Mesenteric fat pad (tissue), 1 donor: ENCODE measurements around the gene MGAT5B. TPM values are rescaled to one million over a fixed set of nuclear protein-coding genes. Genes with fewer than 3 reads are reported as not detected.

ENCODE experiments used
- DNase-seq: peaks from one replicate; pipeline ENCODE4 v3.0.0-alpha.2; 2020; ENCODE audit warnings: low spot score
- total RNA-seq: library from RNA; stranded (reverse); fragmentation: NEBNext Ultra II Directional; extraction: Animal tissue kit (Norgen Biotek cat#: 25700); gene quantifications from one replicate; pipeline ENCODE4 v1.2.1, GENCODE V29; 2021
- donor health status: DM: yes; HTN: yes; CAD: no.

Gene MGAT5B
- total RNA-seq, 1 donor from 2014 or later = 1.1 TPM

- no peak for DNase-seq
Observed at GRCh38 chr17:76879254-76879653, 11.1 kb downstream of the MGAT5B start.

DNA sequence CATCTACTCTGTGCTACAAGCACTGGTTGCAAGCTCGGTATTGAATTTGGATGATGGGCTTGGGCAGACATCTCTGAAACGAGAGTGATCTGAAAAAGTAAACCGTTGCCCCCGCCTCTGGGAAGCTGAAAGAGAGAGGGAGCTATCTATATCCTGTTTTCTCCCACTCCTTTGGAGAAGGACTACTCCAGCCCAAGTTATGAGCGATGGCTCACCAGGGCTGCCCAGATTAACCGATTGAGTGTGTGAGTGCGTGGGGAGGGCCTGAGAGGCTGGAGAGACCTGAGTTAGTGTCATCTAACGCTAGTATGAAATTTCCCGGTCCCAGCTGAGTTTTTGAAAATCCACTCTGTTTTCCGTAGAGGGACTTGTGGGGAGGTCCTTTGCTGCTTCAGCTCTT lies 11.5 kb downstream of the MGAT5B start:
- DNase-seq = no peak

DNA sequence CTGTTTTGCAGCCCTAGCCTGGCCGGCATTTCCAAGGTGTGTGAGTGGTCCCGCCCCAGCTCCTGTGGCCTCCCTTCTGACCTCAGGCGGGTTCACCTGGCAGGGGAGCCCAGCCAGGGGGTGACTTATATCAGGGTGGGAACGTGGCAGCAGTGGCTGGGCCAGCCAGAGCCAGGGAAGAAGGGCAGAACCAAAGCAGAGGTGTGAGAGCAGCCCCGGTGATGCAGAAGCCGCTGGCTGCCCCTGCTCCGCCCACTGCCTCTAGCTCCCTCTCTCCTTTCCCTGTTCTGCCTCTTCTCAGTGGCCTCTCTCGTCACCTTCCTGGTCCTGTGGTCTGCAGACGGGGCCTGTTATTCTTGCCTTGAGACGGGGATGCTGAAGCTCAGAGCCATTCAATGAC lies 12.1 kb downstream of the MGAT5B start:
- DNase-seq = no peak

GRCh38 chr17:76880971-76881370 lies 12.8 kb downstream of the MGAT5B start:
- no peak for DNase-seq

GRCh38 chr17:76881408-76881807 lies 13.2 kb downstream of the MGAT5B start:
- no peak for DNase-seq

- no peak for DNase-seq
Observed at GRCh38 chr17:76881966-76882365, 13.8 kb downstream of the MGAT5B start.

DNA sequence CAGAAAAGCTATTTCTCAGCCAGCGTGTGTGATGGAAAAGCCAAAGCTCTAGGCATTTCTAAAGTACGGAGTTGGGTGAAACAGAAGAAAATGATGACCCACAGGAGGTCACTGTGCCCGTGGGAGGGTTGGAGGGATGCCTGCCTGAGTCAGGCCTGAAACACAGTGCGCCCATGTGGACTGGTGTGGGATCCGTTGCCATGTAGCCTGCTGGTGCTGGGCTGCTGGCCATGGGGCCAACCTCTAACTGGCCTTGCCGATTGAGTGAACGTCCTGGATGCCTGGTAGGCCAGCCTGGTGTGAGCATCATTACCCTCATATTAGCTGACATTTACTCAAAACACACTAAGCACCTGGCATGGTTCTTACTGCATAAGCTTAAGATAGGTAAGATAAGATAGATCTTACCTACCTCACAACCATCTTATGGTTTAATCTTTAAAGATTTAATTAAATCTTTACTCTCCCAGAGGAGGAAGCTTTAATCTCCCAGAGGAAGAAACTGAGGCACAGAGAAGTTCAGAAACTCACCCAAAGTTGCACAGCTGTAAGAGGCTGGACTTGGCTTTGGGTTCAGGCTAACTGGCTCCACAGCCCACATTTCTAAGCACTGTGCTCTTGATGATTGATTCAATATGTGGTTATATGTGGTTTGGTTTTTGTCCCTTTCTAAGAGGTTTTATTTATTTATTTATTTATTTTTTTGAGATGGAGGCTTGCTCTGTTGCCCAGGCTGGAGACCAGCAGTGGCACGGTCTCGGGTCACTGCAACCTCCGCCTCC lies 15.7 kb downstream of the MGAT5B start:
- DNase-seq = no peak

GRCh38 chr17:76884995-76885893 lies 17.0 kb downstream of the MGAT5B start:
- no peak for DNase-seq

DNA sequence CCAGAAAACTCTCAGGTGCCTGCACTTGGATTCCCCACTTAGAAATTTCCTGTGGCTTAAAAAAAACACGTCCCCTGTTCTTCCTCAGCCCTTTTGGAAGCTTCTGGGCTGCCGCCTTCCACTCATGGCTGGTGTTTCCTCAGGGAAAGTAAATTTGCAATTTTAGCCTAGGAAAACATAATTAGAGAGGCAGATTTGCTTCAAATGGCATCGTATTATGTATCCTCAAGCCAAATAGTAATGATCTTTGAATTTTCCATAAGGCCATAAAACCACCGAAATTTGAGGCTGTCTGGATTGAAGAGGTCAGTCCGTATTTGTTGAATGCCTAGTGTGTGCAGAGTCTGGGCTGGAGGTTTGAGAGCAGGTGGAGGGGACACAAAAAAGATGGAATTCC lies 17.7 kb downstream of the MGAT5B start:
- no peak for DNase-seq

GRCh38 chr17:76886395-76886794 lies 18.2 kb downstream of the MGAT5B start:
- no peak for DNase-seq

DNA sequence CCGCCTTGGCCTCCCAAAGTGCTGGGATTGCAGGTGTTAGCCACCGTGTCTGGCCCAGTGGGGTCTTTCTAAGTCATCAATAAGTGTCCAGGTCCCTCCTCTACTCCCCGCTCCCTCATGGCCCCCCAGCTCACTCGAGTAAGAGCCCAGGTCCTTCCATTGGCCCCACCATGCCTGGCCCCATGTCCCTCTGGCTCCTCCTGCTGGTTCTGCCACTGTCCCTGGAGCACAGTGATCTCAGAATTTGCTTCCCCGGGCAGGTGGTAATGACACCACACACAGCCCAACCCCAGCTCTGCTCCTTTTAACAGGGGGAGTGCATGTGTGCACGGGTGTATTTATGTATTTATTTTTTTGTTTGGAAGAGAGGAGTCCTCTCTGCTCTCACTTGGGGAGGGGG lies 19.6 kb downstream of the MGAT5B start:
- DNase-seq = no peak

- no peak for DNase-seq
Observed at GRCh38 chr17:76888661-76889060, 20.5 kb downstream of the MGAT5B start.

GRCh38 chr17:76889323-76889722 lies 21.1 kb downstream of the MGAT5B start:
- no peak for DNase-seq

DNA sequence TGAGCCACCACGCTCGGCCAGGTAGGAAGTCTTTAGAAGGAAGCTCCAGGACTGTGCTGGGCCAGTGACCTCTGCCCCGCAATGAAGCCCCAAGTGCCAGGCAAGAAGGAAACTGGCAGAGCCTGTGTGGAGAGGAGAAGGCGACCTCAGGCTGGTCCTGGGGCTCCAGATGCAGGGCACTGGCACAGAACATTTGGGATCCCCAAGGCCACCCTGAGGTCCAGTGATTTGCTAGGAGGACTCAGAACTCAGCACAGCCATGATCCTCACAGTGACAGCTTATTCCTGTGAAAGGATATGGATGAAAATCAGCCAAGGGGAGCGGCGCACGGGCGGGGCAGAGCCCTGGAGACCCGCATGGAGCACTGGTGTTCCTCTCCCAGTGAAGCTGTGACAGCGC lies 24.1 kb downstream of the MGAT5B start:
- DNase-seq = no peak

DNA sequence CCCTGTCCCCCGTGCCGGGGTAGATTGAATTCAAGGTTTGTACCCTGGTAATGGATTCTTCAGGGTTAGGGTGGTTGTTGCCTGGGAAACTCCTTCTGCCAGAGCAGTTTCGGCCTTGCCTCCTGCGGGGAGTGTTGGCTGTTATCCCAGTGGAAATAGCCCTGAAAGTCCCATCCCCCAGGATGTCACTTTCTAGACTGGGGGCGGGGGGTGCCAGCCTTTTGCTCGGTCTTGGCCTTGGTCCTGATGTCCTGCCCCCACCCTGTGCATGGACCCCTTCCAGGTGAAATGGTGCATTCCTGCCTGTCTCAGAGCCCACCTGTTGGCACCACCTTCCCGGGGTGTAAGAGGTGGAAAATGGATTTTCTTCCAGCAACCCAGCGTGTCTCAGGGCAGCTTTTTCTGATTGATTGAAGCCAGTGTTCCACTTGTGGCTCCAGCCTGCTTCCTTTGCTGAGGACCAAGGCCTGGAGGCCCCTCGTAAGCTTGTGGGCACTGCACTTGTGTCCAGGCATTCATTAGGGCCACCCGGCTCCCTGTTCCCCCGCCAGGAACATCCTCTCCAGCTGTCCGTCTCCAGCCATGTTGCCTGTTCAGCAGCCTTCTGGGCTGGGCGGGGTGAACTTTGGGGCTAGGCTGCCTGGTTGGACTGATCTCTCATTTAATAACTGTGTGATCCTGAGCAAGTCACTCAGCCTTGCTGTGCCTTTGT lies 25.6 kb downstream of the MGAT5B start:
- no peak for DNase-seq

- no peak for DNase-seq
Observed at GRCh38 chr17:76894842-76895241, 26.6 kb downstream of the MGAT5B start.

DNA sequence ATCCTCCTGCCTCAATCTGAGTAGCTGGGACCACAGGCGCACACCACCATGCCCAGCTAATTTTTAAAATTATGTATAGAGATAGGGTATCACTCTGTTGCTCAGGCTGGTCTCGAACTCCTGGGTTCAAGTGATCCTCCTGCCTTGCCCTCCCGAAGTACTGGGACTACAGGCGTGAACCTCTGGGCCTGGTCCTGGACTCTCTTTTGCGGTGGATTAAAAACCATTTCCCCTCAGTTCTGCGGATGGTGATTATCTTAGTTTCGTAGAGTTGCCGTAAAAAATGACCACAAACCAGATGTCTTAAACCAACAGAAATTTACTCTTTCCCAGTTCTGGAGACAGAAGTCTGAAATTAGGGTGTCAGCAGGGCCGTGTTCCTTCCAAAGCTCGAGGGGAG lies 28.8 kb downstream of the MGAT5B start:
- no peak for DNase-seq

DNA sequence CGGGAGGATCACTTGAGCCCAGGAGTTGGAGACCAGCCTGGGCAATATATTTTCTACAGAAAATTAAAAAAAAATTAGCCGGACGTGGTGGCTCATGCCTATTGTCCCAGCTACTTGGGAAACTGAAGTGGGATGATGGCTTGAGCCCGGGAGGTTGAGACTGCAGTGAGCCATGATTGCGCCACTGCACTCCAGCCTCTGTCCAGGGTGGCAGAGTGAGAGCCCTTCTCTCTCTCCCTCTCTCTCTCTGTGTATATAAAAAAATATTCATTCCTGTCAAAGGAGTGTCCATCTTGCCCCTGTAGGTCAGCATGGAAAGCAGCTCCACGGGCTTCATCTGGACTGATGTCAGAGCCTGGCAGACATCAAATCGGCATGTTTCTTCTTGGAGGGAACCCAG lies 31.2 kb downstream of the MGAT5B start:
- no peak for DNase-seq

GRCh38 chr17:76900723-76901122 lies 32.5 kb downstream of the MGAT5B start:
- no peak for DNase-seq

DNA sequence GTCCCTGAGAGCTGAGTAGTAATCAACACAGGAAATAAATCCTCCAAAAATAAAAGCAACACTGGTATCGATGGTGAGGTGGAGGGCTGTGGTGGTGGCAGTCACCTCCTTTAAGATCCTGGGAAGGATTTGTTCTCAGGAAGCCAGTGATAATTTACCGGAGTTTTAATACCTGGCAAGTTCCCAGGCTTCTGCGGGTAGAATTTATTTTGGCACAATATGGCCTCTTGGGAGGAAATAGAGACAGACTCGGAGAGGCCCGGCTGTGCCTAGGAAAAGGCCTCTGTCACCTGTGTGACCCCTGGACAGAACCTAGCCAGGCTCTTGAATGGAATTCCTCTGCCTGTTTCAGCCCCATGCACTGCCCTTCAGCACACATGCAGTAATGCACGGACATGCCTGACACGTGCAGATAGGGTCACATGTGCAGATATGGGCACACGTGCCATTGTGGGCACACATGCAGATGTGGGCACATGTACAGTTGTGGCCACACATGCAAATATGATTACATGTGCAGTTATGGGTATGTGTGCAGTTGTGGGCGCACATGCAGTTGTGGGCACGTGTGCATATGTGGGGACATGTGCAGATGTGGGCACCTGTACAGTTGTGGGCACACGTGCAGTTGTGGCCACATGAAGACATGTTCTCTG lies 33.5 kb downstream of the MGAT5B start:
- no peak for DNase-seq

DNA sequence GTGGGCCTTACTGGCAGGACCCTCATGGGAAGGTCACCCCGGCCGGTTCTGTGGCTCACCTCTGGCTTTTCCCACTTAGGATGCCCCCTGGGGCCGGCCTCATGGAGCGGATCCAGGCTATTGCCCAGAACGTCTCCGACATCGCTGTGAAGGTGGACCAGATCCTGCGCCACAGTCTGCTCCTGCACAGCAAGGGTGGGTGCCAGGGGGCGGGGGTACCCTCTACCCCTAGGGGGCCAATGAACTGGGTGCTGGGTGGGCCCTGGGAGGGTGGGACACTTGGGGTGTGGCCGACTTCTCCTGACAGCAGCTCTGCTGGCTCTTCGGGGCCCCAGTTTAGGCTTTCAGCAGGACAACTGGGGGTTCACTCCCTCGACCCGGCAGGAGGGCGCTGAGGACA lies 34.3 kb downstream of the MGAT5B start:
- no peak for DNase-seq
